Neural progenitor cell (in vitro differentiated cells): Measurements from ENCODE around the gene DYRK2.
A peak's percentile ranks its signal among the peaks of the same experiment; 100 is the strongest.

Experiments
- EZH2 ChIP-seq: fragments of 200-600 bp; sonication (generic); IDR thresholded peaks from 2 replicates; pipeline ENCODE4 v1.6.1; 2017; ENCODE audit warnings: antibody characterized with exemption, mild to moderate bottlenecking, moderate library complexity
- EZH2phosphoT487 ChIP-seq: fragments of 200-600 bp; sonication (generic); IDR thresholded peaks from 2 replicates; pipeline ENCODE4 v1.6.1; 2017; ENCODE audit warnings: antibody characterized with exemption
- TF ChIP-seq, protein P1 (sequence below): fragments of 200-600 bp; sonication (generic); IDR thresholded peaks from 2 replicates; pipeline ENCODE4 v1.5.1; 2017; ENCODE audit warnings: antibody characterized with exemption, mild to moderate bottlenecking

DNA sequence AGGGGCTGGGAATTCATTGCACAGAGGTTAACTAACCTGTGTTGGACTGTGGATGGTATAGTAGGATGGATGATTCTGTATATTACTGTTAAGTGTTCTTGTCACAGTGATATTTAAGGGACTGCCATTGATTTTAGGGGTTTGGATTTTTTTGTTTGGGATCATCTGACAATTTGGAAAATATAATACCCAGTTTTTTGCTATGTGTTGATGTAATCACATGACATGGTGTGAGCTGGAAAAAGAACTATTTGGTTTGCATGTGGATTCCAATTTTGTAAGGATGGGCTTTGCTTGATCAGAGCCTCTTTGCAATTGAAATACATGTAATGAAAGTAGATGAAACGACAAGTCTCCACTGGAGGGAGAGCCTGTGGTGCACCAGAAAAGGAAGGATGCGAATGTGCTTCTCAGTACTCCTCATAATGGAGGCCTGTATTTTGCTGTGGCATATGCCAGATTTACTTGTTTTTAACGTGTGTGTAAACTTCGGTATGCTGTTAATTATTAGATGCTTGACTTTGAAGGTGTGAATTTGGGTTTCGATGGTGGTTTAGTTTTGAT is 2.7 kb downstream of the DYRK2 start:
- TF ChIP-seq, protein P1, sequence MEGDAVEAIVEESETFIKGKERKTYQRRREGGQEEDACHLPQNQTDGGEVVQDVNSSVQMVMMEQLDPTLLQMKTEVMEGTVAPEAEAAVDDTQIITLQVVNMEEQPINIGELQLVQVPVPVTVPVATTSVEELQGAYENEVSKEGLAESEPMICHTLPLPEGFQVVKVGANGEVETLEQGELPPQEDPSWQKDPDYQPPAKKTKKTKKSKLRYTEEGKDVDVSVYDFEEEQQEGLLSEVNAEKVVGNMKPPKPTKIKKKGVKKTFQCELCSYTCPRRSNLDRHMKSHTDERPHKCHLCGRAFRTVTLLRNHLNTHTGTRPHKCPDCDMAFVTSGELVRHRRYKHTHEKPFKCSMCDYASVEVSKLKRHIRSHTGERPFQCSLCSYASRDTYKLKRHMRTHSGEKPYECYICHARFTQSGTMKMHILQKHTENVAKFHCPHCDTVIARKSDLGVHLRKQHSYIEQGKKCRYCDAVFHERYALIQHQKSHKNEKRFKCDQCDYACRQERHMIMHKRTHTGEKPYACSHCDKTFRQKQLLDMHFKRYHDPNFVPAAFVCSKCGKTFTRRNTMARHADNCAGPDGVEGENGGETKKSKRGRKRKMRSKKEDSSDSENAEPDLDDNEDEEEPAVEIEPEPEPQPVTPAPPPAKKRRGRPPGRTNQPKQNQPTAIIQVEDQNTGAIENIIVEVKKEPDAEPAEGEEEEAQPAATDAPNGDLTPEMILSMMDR: peak; percentile 19
- TF ChIP-seq EZH2: no peak
- TF ChIP-seq EZH2phosphoT487: no peak
